Esophagus muscularis mucosa (tissue), 4 donors: Measurements from ENCODE around the gene SUPV3L1. TPM values are rescaled to one million over a fixed set of nuclear protein-coding genes. Genes with fewer than 3 reads are reported as not detected.

ENCODE experiments used
- DNase-seq: peaks from one replicate; pipeline ENCODE4 v3.0.0-alpha.2; 2017; ENCODE audit errors: extremely low spot score
- H3K27ac ChIP-seq, 4 donors: fragments of 200-600 bp; sonication (generic); replicated peaks in 1 of 4; 1 replicate in 3 of 4; 2 replicates in 1 of 4; pipeline ENCODE4 v1.5.1; 2016 to 2019; ENCODE audit warnings: mild to moderate bottlenecking in 1 of 4
- H3K27me3 ChIP-seq, 4 donors: fragments of 200-600 bp; sonication (generic); one replicate each; pipeline versions ENCODE4 v1.5.1 to v1.6.0; 2016 to 2019
- H3K36me3 ChIP-seq, 4 donors: fragments of 200-600 bp; sonication (generic); one replicate each; pipeline ENCODE4 v1.5.1; 2016 to 2019
- H3K4me1 ChIP-seq, 4 donors: fragments of 200-600 bp; sonication (generic); one replicate each; pipeline ENCODE4 v1.5.1; 2016 to 2019
- H3K4me3 ChIP-seq, 4 donors: fragments of 200-600 bp; sonication (generic); 1 replicate in 2 of 4; 2 replicates in 2 of 4; pipeline ENCODE4 v1.5.1; 2016 to 2019; ENCODE audit warnings: mild to moderate bottlenecking in 4 of 4, moderate library complexity in 1 of 4
- H3K9me3 ChIP-seq, 4 donors: fragments of 200-600 bp; sonication (generic); 1 replicate in 3 of 4; 2 replicates in 1 of 4; pipeline ENCODE4 v1.5.1; 2016 to 2019
- CTCF ChIP-seq, 3 experiments: fragments of 200-600 bp in 2 of 3; fragments of 450-650 bp in 1 of 3; sonication (generic) in 2 of 3; IDR thresholded peaks; one replicate each; pipeline ENCODE4 v1.5.1; 2017 to 2019; ENCODE audit warnings: antibody characterized with exemption in 3 of 3, mild to moderate bottlenecking in 2 of 3, moderate library complexity in 1 of 3
- EP300 ChIP-seq: sonication (generic); formaldehyde crosslinking; IDR thresholded peaks from one replicate; pipeline ENCODE4 v1.6.1; 2017; ENCODE audit warnings: antibody characterized with exemption
- POLR2A ChIP-seq: fragments of 450-650 bp; IDR thresholded peaks from one replicate; pipeline ENCODE4 v1.6.1; 2017; ENCODE audit warnings: antibody characterized with exemption, moderate library complexity, mild to moderate bottlenecking, low read depth
- POLR2AphosphoS5 ChIP-seq, 2 donors: sonication (generic); formaldehyde crosslinking; IDR thresholded peaks; one replicate each; pipeline ENCODE4 v1.6.1; 2017; ENCODE audit warnings: antibody characterized with exemption in 2 of 2
- whole genome bisulfite sequencing: methylation state at CpG from one replicate; pipeline ENCODE4 v1.1.5; 2018; 5-methylcytosine and 5-hydroxymethylcytosine counted together
- intact Hi-C: fragments of 100-400 bp; cut with DNase I; formaldehyde crosslinking; loops from one replicate; pipeline ENCODE4 v1.15.1; 2023
- total RNA-seq, 4 donors: library from RNA; depleted of rRNA; stranded (reverse); fragments of >200 nt; gene quantifications; one replicate each; pipeline versions ENCODE4 v1.1.0 to v1.2.1, GENCODE V29; 2016

SUPV3L1 gene
- total RNA-seq, 4 donors from 2014 or later: 15.4 to 21.9 (median 20.4) TPM

DNA sequence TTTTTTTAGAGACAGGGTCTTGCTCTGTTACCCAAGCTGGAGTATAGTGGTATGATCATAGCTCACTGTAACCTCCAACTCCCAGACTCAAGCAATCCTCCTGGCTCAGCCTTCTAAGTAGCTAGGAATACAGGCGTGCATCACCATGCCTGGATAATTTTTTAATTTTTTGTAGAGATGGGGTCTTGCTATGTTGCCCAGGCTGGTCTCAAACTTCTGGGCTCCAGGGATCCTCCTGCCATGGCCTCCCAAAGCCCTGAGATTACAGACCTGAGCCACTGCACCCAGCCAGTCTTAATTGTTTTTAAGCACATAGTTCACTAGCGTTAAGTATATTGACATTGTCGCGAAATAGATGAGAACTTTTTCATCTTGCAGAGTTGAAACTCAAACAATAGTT, 2.0 kb downstream of the SUPV3L1 start:
- Histone ChIP-seq H3K4me1 (peaks cover 31 to 38% (median 33%) of the 10 kb centered on the region in 4 donors), H3K27me3 (no peaks in the 10 kb centered on the region), H3K36me3 (peaks cover 15 to 36% (median 20%) of the 10 kb centered on the region in 4 donors), H3K27ac (no peak overlapping the region), H3K4me3 (no peak overlapping the region), H3K9me3 (no peaks in the 10 kb centered on the region)
- no peak for DNase-seq
- WGBS: 94% methylated on average over 4 of the region's 4 CpGs
- intact Hi-C loops: loop anchor here (5.0 to 10.0 kb wide), 2 partner anchors 60 to 197 kb away; partner anchors contain the start of genes KIFBP and VPS26A
- no peak for TF ChIP-seq POLR2A
- TF ChIP-seq CTCF (IDR thresholded peaks at IDR 0.05): no peak
- TF ChIP-seq EP300: no peak
- no peak for TF ChIP-seq POLR2AphosphoS5 (IDR thresholded peaks at IDR 0.05)

DNA sequence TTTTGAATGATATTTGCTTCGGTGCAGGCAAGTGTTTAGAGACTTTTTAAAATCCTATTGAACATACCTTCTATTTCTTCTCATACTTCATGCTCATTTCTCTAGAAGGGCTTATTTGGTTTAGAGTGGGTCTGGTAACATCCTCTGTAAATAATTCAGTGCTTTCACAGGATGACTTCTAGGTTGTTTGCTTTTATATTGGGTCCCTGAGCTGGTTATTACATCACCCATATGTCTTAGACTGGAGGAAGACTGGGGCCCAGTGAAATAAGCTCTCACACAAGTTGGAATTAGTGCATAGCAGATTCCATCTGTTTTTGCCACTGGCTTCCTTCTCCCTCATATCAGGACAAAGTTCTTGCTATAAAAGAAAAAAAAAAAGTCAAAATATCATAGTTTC, 6.5 kb downstream of the SUPV3L1 start:
- Histone ChIP-seq H3K27ac (no peak overlapping the region), H3K36me3 (peaks cover 31 to 81% (median 59%) of the 10 kb centered on the region in 4 donors), H3K27me3 (no peaks in the 10 kb centered on the region), H3K4me3 (no peak overlapping the region), H3K9me3 (no peaks in the 10 kb centered on the region), H3K4me1 (peaks cover 15 to 20% (median 16%) of the 10 kb centered on the region in 4 donors)
- TF ChIP-seq POLR2A (no peak), EP300 (no peak), CTCF (IDR thresholded peaks at IDR 0.05) (no peak), POLR2AphosphoS5 (IDR thresholded peaks at IDR 0.05) (no peak)
- no peak for DNase-seq
- intact Hi-C loops: loop anchor here (10.0 kb wide), 1 partner anchor 202 kb away; the partner anchor contains the start of gene KIFBP
- 78% methylated on average over 1 of the region's 1 CpG for WGBS

DNA sequence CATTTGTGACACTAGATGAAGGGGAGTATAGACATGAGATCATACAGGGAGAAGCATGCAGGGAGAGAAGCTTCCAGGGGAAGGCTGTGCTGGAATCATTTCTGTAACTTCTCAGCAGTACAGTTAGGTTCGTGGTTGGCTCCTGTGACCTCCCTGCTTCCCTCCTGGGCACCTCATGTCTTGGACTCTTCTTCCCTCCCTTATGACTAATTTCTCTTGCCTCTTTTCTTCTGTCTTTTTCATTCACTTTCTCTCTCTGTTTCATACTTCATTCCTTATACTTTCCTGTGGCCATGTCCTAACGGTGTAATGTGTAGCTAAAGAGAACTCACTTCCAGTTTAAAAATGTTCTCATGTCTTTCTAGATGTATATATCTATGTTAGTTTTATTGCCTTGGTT, 21.0 kb downstream of the SUPV3L1 start:
- Histone ChIP-seq H3K36me3 (peaks cover 68 to 99% (median 82%) of the 10 kb centered on the region in 4 donors), H3K27me3 (no peaks in the 10 kb centered on the region)

DNA sequence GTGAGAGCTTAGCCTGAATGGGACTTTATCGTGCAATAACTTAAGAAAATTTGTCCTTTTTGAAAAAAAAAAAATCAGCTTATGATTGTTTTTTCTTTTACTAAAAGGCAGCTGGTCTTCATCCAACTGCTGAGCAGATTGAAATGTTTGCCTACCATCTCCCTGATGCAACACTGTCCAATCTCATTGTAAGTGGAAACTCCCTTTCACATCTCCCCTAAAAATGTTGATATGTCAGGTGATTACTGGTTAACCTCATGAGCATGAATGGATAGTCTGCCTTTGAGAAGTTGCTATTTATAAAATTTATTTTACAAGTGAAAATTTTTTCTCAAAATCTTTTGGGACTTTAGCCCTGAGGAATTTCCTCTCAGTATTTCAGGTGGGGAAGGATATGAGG, 22.3 kb downstream of the SUPV3L1 start:
- Histone ChIP-seq H3K27ac (no peak overlapping the region), H3K4me3 (no peak overlapping the region), H3K36me3 (peaks cover 69 to 99% (median 82%) of the 10 kb centered on the region in 4 donors), H3K4me1 (no peaks in the 10 kb centered on the region), H3K27me3 (no peaks in the 10 kb centered on the region), H3K9me3 (no peaks in the 10 kb centered on the region)
- 77% methylated on average over 1 of the region's 1 CpG for WGBS
- intact Hi-C loops: no loop called here
- TF ChIP-seq POLR2A (no peak), EP300 (no peak), POLR2AphosphoS5 (IDR thresholded peaks at IDR 0.05) (no peak), CTCF (IDR thresholded peaks at IDR 0.05) (no peak)
- DNase-seq: no peak

More for the DNA sequence above, 21.0 kb downstream of the SUPV3L1 start:
- no peak overlapping the region for H3K27ac ChIP-seq
- TF ChIP-seq CTCF (IDR thresholded peaks at IDR 0.05) (no peak), EP300 (no peak), POLR2AphosphoS5 (IDR thresholded peaks at IDR 0.05) (no peak), POLR2A (no peak)
- intact Hi-C loops: no loop called here
- 77% methylated on average over 2 of the region's 2 CpGs for WGBS
- H3K9me3 ChIP-seq: no peaks in the 10 kb centered on the region
- H3K4me1 ChIP-seq: no peaks in the 10 kb centered on the region
- no peak overlapping the region for H3K4me3 ChIP-seq
- DNase-seq: no peak

GRCh38 chr10:69208761-69209160, 28.7 kb downstream of the SUPV3L1 start:
- TF ChIP-seq EP300 (no peak), POLR2AphosphoS5 (IDR thresholded peaks at IDR 0.05) (no peak), CTCF (IDR thresholded peaks at IDR 0.05) (no peak), POLR2A (no peak)
- Histone ChIP-seq H3K9me3 (no peaks in the 10 kb centered on the region), H3K27ac (no peak overlapping the region), H3K4me3 (no peak overlapping the region), H3K36me3 (peaks cover 51 to 60% (median 54%) of the 10 kb centered on the region in 4 donors), H3K27me3 (no peaks in the 10 kb centered on the region), H3K4me1 (no peaks in the 10 kb centered on the region)
- WGBS: 84% methylated on average over 6 of the region's 6 CpGs
- intact Hi-C loops: no loop called here
- DNase-seq: no peak
